ENCODE results near the gene PLEKHG5. TPM values are rescaled to one million over a fixed set of nuclear protein-coding genes. Genes with fewer than 3 reads are reported as not detected.

Gene PLEKHG5
- total and polyA plus RNA-seq, 2 donors (not counting 1 experiment from before 2014, with no cell fraction given), result 0.13 to 0.20 TPM

GRCh38 chr1:6536291-6536690, 44.8 kb upstream of the PLEKHG5 start:
- ATAC-seq (ENCODE audit: low read depth), result no peak
- ChIA-PET CTCF (interaction anchor here (0.7 kb wide), 1 partner anchor 13 kb away, joined by 4 read pairs; no protein-coding TSS in a partner anchor), POLR2A (no interaction called here)

GRCh38 chr1:6535214-6535613, 43.7 kb upstream of the PLEKHG5 start:
- Mint-ChIP-seq H3K9me3 (ENCODE audit: insufficient read depth) (no peaks in the 10 kb centered on the region), H3K4me3 (no peak overlapping the region), H3K27ac (no peak overlapping the region), H3K27me3 (no peaks in the 10 kb centered on the region), H3K4me1 (no peaks in the 10 kb centered on the region)
- Histone ChIP-seq H3K4me3 (ENCODE audit: control extremely low read depth in 1 of 5, extremely low read depth in 1 of 5, insufficient read depth in 1 of 5, low read depth in 2 of 5, low read length in 4 of 5) (no peak overlapping the region), H3K4me1 (ENCODE audit: control insufficient read depth in 2 of 2, insufficient read depth in 2 of 2, low read length in 2 of 2) (no peaks in the 10 kb centered on the region), H3K9me3 (ENCODE audit: control extremely low read depth in 1 of 3, control insufficient read depth in 2 of 3, insufficient read depth in 1 of 3, low read length in 2 of 3) (no peaks in the 10 kb centered on the region), H3K27me3 (replicated peaks in 1 of 4; ENCODE audit: control extremely low read depth in 1 of 4, control insufficient read depth in 3 of 4, insufficient read depth in 4 of 4, low read length in 3 of 4) (no peaks in the 10 kb centered on the region), H4K20me1 (ENCODE audit: control insufficient read depth, insufficient read depth, low read length, poor library complexity, severe bottlenecking) (peaks cover 6% of the 10 kb centered on the region), H3K79me2 (ENCODE audit: control insufficient read depth, insufficient read depth, low read length) (peaks cover 12% of the 10 kb centered on the region), H3K36me3 (replicated peaks in 1 of 2; ENCODE audit: control extremely low read depth in 1 of 2, control insufficient read depth in 1 of 2, extremely low read depth in 1 of 2, insufficient read depth in 2 of 2, low read length in 1 of 2) (peaks cover 14 to 49% of the 10 kb centered on the region in 2 experiments), H3K27ac (ENCODE audit: low read length in 2 of 2) (no peak overlapping the region), H3K4me2 (replicated peaks; ENCODE audit: low read depth, low read length, poor library complexity, severe bottlenecking) (no peak overlapping the region), H3K9ac (ENCODE audit: low read length) (no peak overlapping the region), H2AFZ (ENCODE audit: insufficient read depth, low read depth, low read length, poor library complexity, severe bottlenecking) (no peak overlapping the region)
- ATAC-seq (ENCODE audit: low read depth) (no peak), DNase-seq (no peak)
- intact Hi-C loops (cut with micrococcal nuclease), result no loop called here
- ChIA-PET POLR2A (no interaction called here), CTCF (no interaction called here)
- TF ChIP-seq EZH2 (IDR thresholded peaks at IDR 0.05; ENCODE audit: borderline replicate concordance, insufficient read depth, low read depth, low read length, poor library complexity, severe bottlenecking) (no peak), CTCF (IDR thresholded peaks at IDR 0.05) (no peak)
- WGBS (ENCODE audit: insufficient coverage), result 88% methylated on average over 1 of the region's 4 CpGs

More at GRCh38 chr1:6536291-6536690, 44.8 kb upstream of the PLEKHG5 start:
- WGBS (ENCODE audit: insufficient coverage), result no CpG with 5 or more reads among the region's 5 CpGs
- H3K9ac ChIP-seq (ENCODE audit: low read length), result no peak overlapping the region
- H3K4me1 ChIP-seq (ENCODE audit: control insufficient read depth in 2 of 2, insufficient read depth in 2 of 2, low read length in 2 of 2), result no peaks in the 10 kb centered on the region
- H3K4me3 Mint-ChIP-seq, result no peak overlapping the region
- peaks cover 6% of the 10 kb centered on the region for H4K20me1 ChIP-seq (ENCODE audit: control insufficient read depth, insufficient read depth, low read length, poor library complexity, severe bottlenecking)
- intact Hi-C loops (cut with micrococcal nuclease), result no loop called here
- no peak for DNase-seq
- H3K9me3 ChIP-seq (ENCODE audit: control extremely low read depth in 1 of 3, control insufficient read depth in 2 of 3, insufficient read depth in 1 of 3, low read length in 2 of 3), result no peaks in the 10 kb centered on the region
- H3K36me3 ChIP-seq (replicated peaks in 1 of 2; ENCODE audit: control extremely low read depth in 1 of 2, control insufficient read depth in 1 of 2, extremely low read depth in 1 of 2, insufficient read depth in 2 of 2, low read length in 1 of 2), result peaks cover 14 to 43% of the 10 kb centered on the region in 2 experiments
- H3K79me2 ChIP-seq (ENCODE audit: control insufficient read depth, insufficient read depth, low read length), result peaks cover 12% of the 10 kb centered on the region
- H3K27me3 Mint-ChIP-seq, result no peaks in the 10 kb centered on the region
- H3K27me3 ChIP-seq (replicated peaks in 1 of 4; ENCODE audit: control extremely low read depth in 1 of 4, control insufficient read depth in 3 of 4, insufficient read depth in 4 of 4, low read length in 3 of 4), result no peaks in the 10 kb centered on the region
- H2AFZ ChIP-seq (ENCODE audit: insufficient read depth, low read depth, low read length, poor library complexity, severe bottlenecking), result no peak overlapping the region
- H3K27ac ChIP-seq (ENCODE audit: low read length in 2 of 2), result no peak overlapping the region
- TF ChIP-seq CTCF (IDR thresholded peaks at IDR 0.05) (no peak), EZH2 (IDR thresholded peaks at IDR 0.05; ENCODE audit: borderline replicate concordance, insufficient read depth, low read depth, low read length, poor library complexity, severe bottlenecking) (no peak)
- H3K4me1 Mint-ChIP-seq, result no peaks in the 10 kb centered on the region
- no peak overlapping the region for H3K4me2 ChIP-seq (replicated peaks; ENCODE audit: low read depth, low read length, poor library complexity, severe bottlenecking)
- H3K9me3 Mint-ChIP-seq (ENCODE audit: insufficient read depth), result no peaks in the 10 kb centered on the region
- H3K27ac Mint-ChIP-seq, result no peak overlapping the region
- H3K4me3 ChIP-seq (ENCODE audit: control extremely low read depth in 1 of 5, extremely low read depth in 1 of 5, insufficient read depth in 1 of 5, low read depth in 2 of 5, low read length in 4 of 5), result no peak overlapping the region

Measured in B cell (primary cell).